ENCODE results near the gene USP9X.
A peak's percentile ranks its signal among the peaks of the same experiment; 100 is the strongest.

Gene USP9X

GRCh38 chrX:41257801-41258200 lies 172.6 kb downstream of the USP9X start:
- DNase-seq (ENCODE audit: low read depth, low spot score), result no peak
- H3K9me3 ChIP-seq (ENCODE audit: insufficient read depth, low read length), result no peaks in the 10 kb centered on the region
- no peaks in the 10 kb centered on the region for H3K4me1 ChIP-seq (ENCODE audit: insufficient read depth, insufficient read length)
- no peak overlapping the region for H3K9ac ChIP-seq (ENCODE audit: insufficient read length, low read depth)
- no peak for TF ChIP-seq SUZ12 (IDR thresholded peaks at IDR 0.05; ENCODE audit: extremely low read depth, insufficient read depth, insufficient read length)
- TF ChIP-seq ZNF274 (IDR thresholded peaks at IDR 0.05; ENCODE audit: low read depth, low read length), result no peak
- no peak for TF ChIP-seq YY1 (IDR thresholded peaks at IDR 0.05; ENCODE audit: insufficient read depth, insufficient read length)
- no peak overlapping the region for H3K4me3 ChIP-seq (ENCODE audit: insufficient read length, low read depth)
- H3K36me3 ChIP-seq (ENCODE audit: insufficient read depth, insufficient read length, low read length), result no peaks in the 10 kb centered on the region
- H3K27me3 ChIP-seq (ENCODE audit: insufficient read depth, insufficient read length), result peaks cover 9% of the 10 kb centered on the region

DNA sequence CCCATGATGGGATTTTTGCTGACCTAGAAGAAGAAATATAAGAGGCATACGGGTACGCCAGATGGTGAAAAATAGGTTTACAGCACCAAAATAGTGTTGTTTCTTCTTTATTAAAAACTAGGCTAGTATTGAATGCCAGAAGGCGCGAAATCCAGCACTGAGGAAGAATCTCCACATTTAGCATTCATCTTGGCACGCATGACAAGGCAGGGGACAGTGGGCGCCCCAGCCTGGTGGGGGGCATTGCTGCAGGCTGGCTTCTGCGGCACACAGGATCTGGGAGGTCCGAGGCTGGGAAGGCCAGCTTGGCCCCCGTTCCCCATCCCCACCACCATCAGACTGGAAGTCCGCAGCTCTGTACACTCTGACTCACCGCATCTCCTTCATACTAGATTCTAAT lies 173.0 kb downstream of the USP9X start:
- Histone ChIP-seq H3K9ac (ENCODE audit: insufficient read length, low read depth) (no peak overlapping the region), H3K9me3 (ENCODE audit: insufficient read depth, low read length) (no peaks in the 10 kb centered on the region), H3K27me3 (ENCODE audit: insufficient read depth, insufficient read length) (peaks cover 4% of the 10 kb centered on the region), H3K4me3 (ENCODE audit: insufficient read length, low read depth) (no peak overlapping the region), H3K36me3 (ENCODE audit: insufficient read depth, insufficient read length, low read length) (no peaks in the 10 kb centered on the region), H3K4me1 (ENCODE audit: insufficient read depth, insufficient read length) (no peaks in the 10 kb centered on the region)
- no peak for TF ChIP-seq ZNF274 (IDR thresholded peaks at IDR 0.05; ENCODE audit: low read depth, low read length)
- TF ChIP-seq YY1 (IDR thresholded peaks at IDR 0.05; ENCODE audit: insufficient read depth, insufficient read length), result no peak
- TF ChIP-seq SUZ12 (IDR thresholded peaks at IDR 0.05; ENCODE audit: extremely low read depth, insufficient read depth, insufficient read length), result no peak
- no peak for DNase-seq (ENCODE audit: low read depth, low spot score)

DNA sequence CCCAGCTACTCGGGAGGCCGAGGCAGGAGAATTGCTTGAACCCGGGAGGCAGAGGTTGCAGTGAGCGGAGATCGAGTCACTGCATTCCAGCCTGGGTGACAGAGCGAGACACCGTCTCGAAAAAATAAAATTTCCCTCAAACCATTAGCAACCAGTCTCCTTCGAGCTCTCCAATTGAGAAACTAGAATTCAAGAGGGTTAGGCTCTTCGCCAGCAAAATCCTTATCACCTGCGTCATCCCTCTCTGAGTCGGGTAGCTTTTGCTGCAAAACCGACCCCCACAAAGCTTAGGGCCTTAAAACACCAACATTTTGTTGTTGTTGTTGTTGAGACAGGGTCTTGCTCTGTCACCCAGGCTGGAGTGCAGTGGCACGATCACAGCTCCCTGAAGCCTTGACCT lies 173.6 kb downstream of the USP9X start:
- Histone ChIP-seq H3K4me1 (ENCODE audit: insufficient read depth, insufficient read length) (no peaks in the 10 kb centered on the region), H3K4me3 (ENCODE audit: insufficient read length, low read depth) (no peak overlapping the region), H3K36me3 (ENCODE audit: insufficient read depth, insufficient read length, low read length) (no peaks in the 10 kb centered on the region), H3K27me3 (ENCODE audit: insufficient read depth, insufficient read length) (no peaks in the 10 kb centered on the region), H3K9me3 (ENCODE audit: insufficient read depth, low read length) (no peaks in the 10 kb centered on the region), H3K9ac (ENCODE audit: insufficient read length, low read depth) (no peak overlapping the region)
- TF ChIP-seq SUZ12 (IDR thresholded peaks at IDR 0.05; ENCODE audit: extremely low read depth, insufficient read depth, insufficient read length) (no peak), YY1 (IDR thresholded peaks at IDR 0.05; ENCODE audit: insufficient read depth, insufficient read length) (no peak), ZNF274 (IDR thresholded peaks at IDR 0.05; ENCODE audit: low read depth, low read length) (no peak)
- no peak for DNase-seq (ENCODE audit: low read depth, low spot score)

GRCh38 chrX:41259516-41259915 lies 174.3 kb downstream of the USP9X start:
- TF ChIP-seq SUZ12 (IDR thresholded peaks at IDR 0.05; ENCODE audit: extremely low read depth, insufficient read depth, insufficient read length), result no peak
- no peak for TF ChIP-seq ZNF274 (IDR thresholded peaks at IDR 0.05; ENCODE audit: low read depth, low read length)
- no peak for TF ChIP-seq YY1 (IDR thresholded peaks at IDR 0.05; ENCODE audit: insufficient read depth, insufficient read length)
- no peak overlapping the region for H3K4me3 ChIP-seq (ENCODE audit: insufficient read length, low read depth)
- no peaks in the 10 kb centered on the region for H3K9me3 ChIP-seq (ENCODE audit: insufficient read depth, low read length)
- DNase-seq (ENCODE audit: low read depth, low spot score), result no peak
- H3K36me3 ChIP-seq (ENCODE audit: insufficient read depth, insufficient read length, low read length), result no peaks in the 10 kb centered on the region
- no peaks in the 10 kb centered on the region for H3K4me1 ChIP-seq (ENCODE audit: insufficient read depth, insufficient read length)
- no peaks in the 10 kb centered on the region for H3K27me3 ChIP-seq (ENCODE audit: insufficient read depth, insufficient read length)
- H3K9ac ChIP-seq (ENCODE audit: insufficient read length, low read depth), result no peak overlapping the region

DNA sequence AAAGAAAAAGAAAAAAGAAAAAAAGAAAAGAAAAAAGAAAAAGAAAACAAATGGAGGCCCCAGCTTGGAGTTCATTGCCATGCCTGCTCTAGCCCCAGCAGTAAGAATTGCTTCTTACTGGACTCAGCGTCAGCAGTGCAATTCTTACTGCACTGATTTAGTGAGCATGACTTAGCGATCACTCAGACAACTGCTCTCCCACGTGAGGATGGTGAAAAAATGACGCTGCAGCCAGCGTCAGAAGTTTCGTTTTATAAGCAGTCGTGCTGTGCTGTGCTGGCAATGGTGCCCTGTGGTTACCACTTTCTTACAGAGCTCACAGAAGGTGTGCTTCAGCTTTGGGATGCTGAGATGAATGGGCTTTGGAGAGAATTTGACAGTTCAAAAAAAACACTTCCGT lies 180.4 kb downstream of the USP9X start:
- Histone ChIP-seq H3K36me3 (ENCODE audit: insufficient read depth, insufficient read length, low read length) (no peaks in the 10 kb centered on the region), H3K9ac (ENCODE audit: insufficient read length, low read depth) (no peak overlapping the region), H3K27me3 (ENCODE audit: insufficient read depth, insufficient read length) (no peaks in the 10 kb centered on the region), H3K4me3 (ENCODE audit: insufficient read length, low read depth) (no peak overlapping the region), H3K4me1 (ENCODE audit: insufficient read depth, insufficient read length) (peaks cover 3% of the 10 kb centered on the region), H3K9me3 (ENCODE audit: insufficient read depth, low read length) (no peaks in the 10 kb centered on the region)
- no peak for TF ChIP-seq ZNF274 (IDR thresholded peaks at IDR 0.05; ENCODE audit: low read depth, low read length)
- no peak for TF ChIP-seq SUZ12 (IDR thresholded peaks at IDR 0.05; ENCODE audit: extremely low read depth, insufficient read depth, insufficient read length)
- TF ChIP-seq YY1 (IDR thresholded peaks at IDR 0.05; ENCODE audit: insufficient read depth, insufficient read length), result no peak
- DNase-seq (ENCODE audit: low read depth, low spot score), result no peak

DNA sequence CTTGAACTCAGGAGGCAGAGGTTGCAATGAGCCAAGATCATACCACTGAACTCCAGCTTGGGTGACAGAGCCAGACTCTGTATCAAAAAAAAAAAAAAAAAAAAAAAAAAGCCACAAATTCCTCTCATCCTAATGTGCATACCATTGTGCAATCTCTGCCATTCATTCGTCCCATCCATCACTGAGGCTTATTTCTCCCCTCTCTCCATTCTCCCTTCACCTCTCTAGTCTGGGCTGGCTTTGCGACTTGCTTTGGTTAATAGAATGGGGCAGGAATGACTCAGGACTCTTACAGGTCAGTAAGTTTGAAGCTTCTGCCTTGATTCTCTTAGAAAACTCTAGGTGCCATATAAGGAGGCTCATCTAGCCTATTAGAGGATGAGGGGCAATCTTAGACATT lies 188.4 kb downstream of the USP9X start:
- no peak for DNase-seq (ENCODE audit: low read depth, low spot score)
- TF ChIP-seq YY1 (IDR thresholded peaks at IDR 0.05; ENCODE audit: insufficient read depth, insufficient read length), result no peak
- TF ChIP-seq ZNF274 (IDR thresholded peaks at IDR 0.05; ENCODE audit: low read depth, low read length), result no peak
- no peak for TF ChIP-seq SUZ12 (IDR thresholded peaks at IDR 0.05; ENCODE audit: extremely low read depth, insufficient read depth, insufficient read length)

GRCh38 chrX:41275661-41276609 lies 190.7 kb downstream of the USP9X start:
- peak overlapping the region; percentile 50 for H3K4me3 ChIP-seq (ENCODE audit: insufficient read length, low read depth)
- no peaks in the 10 kb centered on the region for H3K36me3 ChIP-seq (ENCODE audit: insufficient read depth, insufficient read length, low read length)
- peak overlapping the region; percentile 72 for H3K9ac ChIP-seq (ENCODE audit: insufficient read length, low read depth)
- no peaks in the 10 kb centered on the region for H3K4me1 ChIP-seq (ENCODE audit: insufficient read depth, insufficient read length)
- H3K9me3 ChIP-seq (ENCODE audit: insufficient read depth, low read length), result no peaks in the 10 kb centered on the region
- TF ChIP-seq ZNF274 (IDR thresholded peaks at IDR 0.05; ENCODE audit: low read depth, low read length), result no peak
- peak; percentile 52 for TF ChIP-seq YY1 (IDR thresholded peaks at IDR 0.05; ENCODE audit: insufficient read depth, insufficient read length)
- no peak for TF ChIP-seq SUZ12 (IDR thresholded peaks at IDR 0.05; ENCODE audit: extremely low read depth, insufficient read depth, insufficient read length)
- H3K27me3 ChIP-seq (ENCODE audit: insufficient read depth, insufficient read length), result no peaks in the 10 kb centered on the region
- no peak for DNase-seq (ENCODE audit: low read depth, low spot score)

More for the DNA sequence above, 188.4 kb downstream of the USP9X start:
- H3K9ac ChIP-seq (ENCODE audit: insufficient read length, low read depth), result no peak overlapping the region
- no peaks in the 10 kb centered on the region for H3K36me3 ChIP-seq (ENCODE audit: insufficient read depth, insufficient read length, low read length)
- H3K27me3 ChIP-seq (ENCODE audit: insufficient read depth, insufficient read length), result no peaks in the 10 kb centered on the region
- H3K4me1 ChIP-seq (ENCODE audit: insufficient read depth, insufficient read length), result no peaks in the 10 kb centered on the region
- no peak overlapping the region for H3K4me3 ChIP-seq (ENCODE audit: insufficient read length, low read depth)
- H3K9me3 ChIP-seq (ENCODE audit: insufficient read depth, low read length), result no peaks in the 10 kb centered on the region
